Measurements from ENCODE around the gene GPR171. TPM values are rescaled to one million over a fixed set of nuclear protein-coding genes. Genes with fewer than 3 reads are reported as not detected.

The GPR171 gene
- total and polyA plus RNA-seq, 2 donors (not counting 1 experiment from before 2014, with no cell fraction given): 0.75 to 1.1 TPM

DNA sequence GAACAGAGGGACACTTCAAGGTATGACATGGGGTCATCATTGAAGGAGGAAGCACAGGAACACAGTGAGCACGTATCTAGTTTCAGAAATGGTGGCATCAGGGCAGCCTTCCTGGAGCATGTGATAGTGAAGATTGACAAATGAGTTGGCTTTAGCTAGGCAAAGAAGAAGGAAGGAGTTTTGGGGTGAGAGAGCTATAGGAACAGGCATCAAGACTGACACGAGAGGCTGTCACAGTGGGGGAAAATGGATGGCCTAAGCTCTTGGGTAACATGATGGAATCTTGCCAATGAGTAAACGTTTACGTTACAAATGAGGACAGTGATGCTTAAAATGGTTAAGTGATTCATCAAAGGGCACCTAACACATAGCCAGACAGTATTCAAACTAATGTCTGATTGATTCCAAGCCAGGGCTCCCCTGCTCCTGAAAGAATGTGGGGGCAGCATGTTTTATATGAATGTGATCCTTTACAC is 23.1 kb upstream of the GPR171 start:
- POLR2A ChIA-PET: no interaction called here

More for the DNA sequence above, 23.1 kb upstream of the GPR171 start:
- CTCF ChIA-PET: interaction anchor here (0.8 to 12.2 kb wide), 14 partner anchors 8 to 101 kb away, joined by 3 to 460 read pairs (median 6); partner anchors contain the start of gene P2RY14
- Histone ChIP-seq H3K27ac (ENCODE audit: low read length in 2 of 2) (no peak overlapping the region), H3K9ac (ENCODE audit: low read length) (no peak overlapping the region), H3K27me3 (replicated peaks in 1 of 4; ENCODE audit: control extremely low read depth in 1 of 4, control insufficient read depth in 3 of 4, insufficient read depth in 4 of 4, low read length in 3 of 4) (no peaks in the 10 kb centered on the region), H4K20me1 (ENCODE audit: control insufficient read depth, insufficient read depth, low read length, poor library complexity, severe bottlenecking) (no peaks in the 10 kb centered on the region), H3K79me2 (ENCODE audit: control insufficient read depth, insufficient read depth, low read length) (peaks cover 11% of the 10 kb centered on the region), H3K9me3 (ENCODE audit: control extremely low read depth in 1 of 3, control insufficient read depth in 2 of 3, insufficient read depth in 1 of 3, low read length in 2 of 3) (peaks cover 0 to 8% (median 0%) of the 10 kb centered on the region in 3 donors), H3K4me1 (ENCODE audit: control insufficient read depth in 2 of 2, insufficient read depth in 2 of 2, low read length in 2 of 2) (peaks cover 33 to 35% of the 10 kb centered on the region in 2 donors), H2AFZ (ENCODE audit: insufficient read depth, low read depth, low read length, poor library complexity, severe bottlenecking) (no peak overlapping the region), H3K4me2 (replicated peaks; ENCODE audit: low read depth, low read length, poor library complexity, severe bottlenecking) (no peak overlapping the region), H3K36me3 (replicated peaks in 1 of 2; ENCODE audit: control extremely low read depth in 1 of 2, control insufficient read depth in 1 of 2, extremely low read depth in 1 of 2, insufficient read depth in 2 of 2, low read length in 1 of 2) (peaks cover 0 to 5% of the 10 kb centered on the region in 2 experiments), H3K4me3 (ENCODE audit: control extremely low read depth in 1 of 5, extremely low read depth in 1 of 5, insufficient read depth in 1 of 5, low read depth in 2 of 5, low read length in 4 of 5) (no peak overlapping the region)
- intact Hi-C loops (cut with micrococcal nuclease): loop anchor here (2.0 kb wide), 1 partner anchor 693 kb away; no protein-coding TSS in a partner anchor
- TF ChIP-seq CTCF (IDR thresholded peaks at IDR 0.05): no peak
- TF ChIP-seq EZH2 (IDR thresholded peaks at IDR 0.05; ENCODE audit: borderline replicate concordance, insufficient read depth, low read depth, low read length, poor library complexity, severe bottlenecking): no peak
- ATAC-seq (ENCODE audit: low read depth) (no peak), DNase-seq (no peak)
- Mint-ChIP-seq H3K27ac (no peak overlapping the region), H3K4me3 (no peak overlapping the region), H3K4me1 (peaks cover 30% of the 10 kb centered on the region), H3K9me3 (ENCODE audit: insufficient read depth) (no peaks in the 10 kb centered on the region), H3K27me3 (no peaks in the 10 kb centered on the region)
- WGBS (ENCODE audit: insufficient coverage): 82% methylated on average over 2 of the region's 4 CpGs
